ENCODE measurements around the gene CATSPERE. TPM values are rescaled to one million over a fixed set of nuclear protein-coding genes. Genes with fewer than 3 reads are reported as not detected.
A peak's percentile ranks its signal among the peaks of the same experiment; 100 is the strongest.

CATSPERE gene
- total RNA-seq, 5 donors from 2014 or later (not counting 1 experiment from before 2014, with no cell fraction given): 0.79 to 1.5 (median 1.3) TPM

DNA sequence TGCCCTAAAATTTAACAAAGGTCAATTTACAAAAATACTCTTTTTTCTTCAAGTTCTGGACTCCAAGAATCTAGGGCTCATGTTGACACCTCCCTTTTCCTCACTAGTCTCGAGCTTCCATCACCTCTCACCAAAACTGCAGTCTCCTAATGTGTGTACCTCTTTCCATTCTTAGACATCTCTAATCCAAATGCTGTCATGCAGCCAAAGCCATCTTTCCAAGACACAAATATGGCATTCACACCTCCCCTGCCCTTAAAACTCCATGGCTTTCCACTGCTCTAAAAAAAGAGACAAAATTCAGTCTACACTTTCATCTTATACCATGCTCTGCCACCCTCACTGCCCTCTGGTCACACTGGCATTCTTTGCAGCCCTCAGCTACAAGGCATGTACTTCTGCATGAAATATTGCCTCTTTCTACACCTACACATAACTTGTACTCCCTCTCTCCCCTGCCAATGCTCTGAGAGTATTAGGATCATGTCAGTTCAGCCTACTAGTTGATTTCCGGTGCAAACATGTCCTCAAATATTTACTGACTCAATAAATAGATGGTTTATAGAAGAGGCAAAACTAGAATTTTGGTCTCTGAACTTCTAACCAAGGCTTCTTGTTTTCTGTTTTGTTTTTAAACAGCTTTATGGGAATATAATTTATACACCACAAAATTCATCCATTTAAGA lies 36.3 kb upstream of the CATSPERE start:
- no peaks in the 10 kb centered on the region for H3K9me3 ChIP-seq
- ATAC-seq (replicated peaks in 1 of 4) (no peak), DNase-seq (no peak)
- Mint-ChIP-seq H3K4me1 (peaks cover 11 to 14% (median 14%) of the 10 kb centered on the region in 3 donors), H3K4me3 (no peak overlapping the region), H3K36me3 (peaks cover 47% of the 10 kb centered on the region), H3K9me3 (no peaks in the 10 kb centered on the region), H3K27ac (peak overlapping the region in 1 of 2 donors; percentile 7), H3K27me3 (no peaks in the 10 kb centered on the region)
- 100% methylated on average over 1 of the region's 2 CpGs for WGBS (ENCODE audit: insufficient coverage)
- H3K36me3 ChIP-seq (ENCODE audit: control insufficient read depth in 2 of 2, extremely low read depth in 1 of 2, insufficient read depth in 1 of 2, low read length in 1 of 2): peaks cover 3 to 42% of the 10 kb centered on the region in 2 donors
- H3K27ac ChIP-seq (ENCODE audit: low read length): no peak overlapping the region
- no peaks in the 10 kb centered on the region for H3K4me1 ChIP-seq (ENCODE audit: control insufficient read depth in 1 of 2, extremely low read depth in 1 of 2, insufficient read depth in 2 of 2, low read length in 2 of 2)
- ChIA-PET CTCF (interaction anchor here in 1 of 2 donors (1.1 to 1.4 kb wide), 2 partner anchors 9 to 376 kb away, joined by 3 to 5 read pairs; no protein-coding TSS in a partner anchor), POLR2A (interaction anchor here (1.0 to 1.1 kb wide), 2 partner anchors 10 to 22 kb away, joined by 3 to 5 read pairs; no protein-coding TSS in a partner anchor)
- H3K27me3 ChIP-seq (replicated peaks in 1 of 2; ENCODE audit: control insufficient read depth in 2 of 2, extremely low read depth in 1 of 2, insufficient read depth in 2 of 2, low read length in 1 of 2): no peaks in the 10 kb centered on the region
- no peak overlapping the region for H3K4me3 ChIP-seq (ENCODE audit: control insufficient read depth in 1 of 2, extremely low read depth in 1 of 2, low read length in 1 of 2)

DNA sequence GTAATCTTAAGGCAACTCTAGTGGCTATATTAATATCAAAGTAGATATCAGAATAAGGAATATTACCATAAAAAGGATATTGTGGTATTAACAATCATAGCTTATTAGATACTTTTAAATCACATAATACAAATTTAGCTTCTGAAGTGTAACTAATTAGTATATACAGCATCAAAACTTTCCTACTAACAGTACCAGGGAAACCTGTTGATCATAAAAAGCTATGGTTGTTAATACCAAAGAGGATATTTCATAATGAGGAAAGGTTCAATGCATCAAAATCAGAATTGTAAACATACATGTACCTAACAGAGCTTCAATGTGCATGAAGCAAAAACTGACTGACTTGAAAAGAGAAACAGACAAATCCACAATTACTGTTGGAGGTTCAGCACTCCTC lies 33.4 kb upstream of the CATSPERE start:
- Mint-ChIP-seq H3K9me3 (no peaks in the 10 kb centered on the region), H3K4me3 (no peak overlapping the region), H3K27me3 (no peaks in the 10 kb centered on the region), H3K4me1 (peaks cover 15 to 19% (median 16%) of the 10 kb centered on the region in 3 donors), H3K27ac (no peak overlapping the region), H3K36me3 (peaks cover 49% of the 10 kb centered on the region)
- DNase-seq: no peak
- Histone ChIP-seq H3K36me3 (ENCODE audit: control insufficient read depth in 2 of 2, extremely low read depth in 1 of 2, insufficient read depth in 1 of 2, low read length in 1 of 2) (peaks cover under 1 to 34% of the 10 kb centered on the region in 2 donors), H3K27ac (ENCODE audit: low read length) (no peak overlapping the region), H3K4me3 (ENCODE audit: control insufficient read depth in 1 of 2, extremely low read depth in 1 of 2, low read length in 1 of 2) (no peak overlapping the region), H3K27me3 (replicated peaks in 1 of 2; ENCODE audit: control insufficient read depth in 2 of 2, extremely low read depth in 1 of 2, insufficient read depth in 2 of 2, low read length in 1 of 2) (no peaks in the 10 kb centered on the region), H3K4me1 (ENCODE audit: control insufficient read depth in 1 of 2, extremely low read depth in 1 of 2, insufficient read depth in 2 of 2, low read length in 2 of 2) (no peaks in the 10 kb centered on the region), H3K9me3 (no peaks in the 10 kb centered on the region)
- ChIA-PET CTCF (interaction anchor here in 1 of 2 donors (0.8 kb wide), 1 partner anchor 14 kb away, joined by 3 read pairs; no protein-coding TSS in a partner anchor), POLR2A (interaction anchor here (0.5 to 0.7 kb wide), 2 partner anchors 18 to 590 kb away, joined by 3 to 6 read pairs; no protein-coding TSS in a partner anchor)
- no peak for ATAC-seq (replicated peaks in 1 of 4)

- H3K9me3 Mint-ChIP-seq: no peaks in the 10 kb centered on the region
- peaks cover 5 to 34% of the 10 kb centered on the region in 2 donors for H3K36me3 ChIP-seq (ENCODE audit: control insufficient read depth in 2 of 2, extremely low read depth in 1 of 2, insufficient read depth in 1 of 2, low read length in 1 of 2)
- H3K27me3 ChIP-seq (replicated peaks in 1 of 2; ENCODE audit: control insufficient read depth in 2 of 2, extremely low read depth in 1 of 2, insufficient read depth in 2 of 2, low read length in 1 of 2): no peaks in the 10 kb centered on the region
- no peaks in the 10 kb centered on the region for H3K4me1 ChIP-seq (ENCODE audit: control insufficient read depth in 1 of 2, extremely low read depth in 1 of 2, insufficient read depth in 2 of 2, low read length in 2 of 2)
- H3K9me3 ChIP-seq: no peaks in the 10 kb centered on the region
- no peak overlapping the region for H3K27ac ChIP-seq (ENCODE audit: low read length)
- H3K27me3 Mint-ChIP-seq: no peaks in the 10 kb centered on the region
- no CpG with 5 or more reads among the region's 3 CpGs for WGBS (ENCODE audit: insufficient coverage)
- no peak overlapping the region for H3K4me3 Mint-ChIP-seq
- no peak overlapping the region for H3K27ac Mint-ChIP-seq
- ChIA-PET POLR2A (no interaction called here), CTCF (no interaction called here)
- DNase-seq (no peak), ATAC-seq (replicated peaks in 1 of 4) (no peak)
- H3K4me1 Mint-ChIP-seq: peaks cover 11 to 20% (median 16%) of the 10 kb centered on the region in 3 donors
- H3K4me3 ChIP-seq (ENCODE audit: control insufficient read depth in 1 of 2, extremely low read depth in 1 of 2, low read length in 1 of 2): no peak overlapping the region
- peaks cover 44% of the 10 kb centered on the region for H3K36me3 Mint-ChIP-seq
Observed at GRCh38 chr1:244429818-244430217, 31.3 kb upstream of the CATSPERE start.

- peaks cover 8 to 41% of the 10 kb centered on the region in 2 donors for H3K36me3 ChIP-seq (ENCODE audit: control insufficient read depth in 2 of 2, extremely low read depth in 1 of 2, insufficient read depth in 1 of 2, low read length in 1 of 2)
- peaks cover 4 to 26% (median 19%) of the 10 kb centered on the region in 3 donors for H3K4me1 Mint-ChIP-seq
- H3K4me3 Mint-ChIP-seq: no peak overlapping the region
Observed at GRCh38 chr1:244431166-244431565, 29.9 kb upstream of the CATSPERE start.

GRCh38 chr1:244435562-244436205 lies 25.4 kb upstream of the CATSPERE start:
- POLR2A ChIA-PET: no interaction called here
- no peak overlapping the region for H3K4me3 Mint-ChIP-seq
- no peaks in the 10 kb centered on the region for H3K27me3 Mint-ChIP-seq
- Histone ChIP-seq H3K27ac (ENCODE audit: low read length) (no peak overlapping the region), H3K27me3 (replicated peaks in 1 of 2; ENCODE audit: control insufficient read depth in 2 of 2, extremely low read depth in 1 of 2, insufficient read depth in 2 of 2, low read length in 1 of 2) (no peaks in the 10 kb centered on the region), H3K36me3 (ENCODE audit: control insufficient read depth in 2 of 2, extremely low read depth in 1 of 2, insufficient read depth in 1 of 2, low read length in 1 of 2) (peaks cover 8 to 33% of the 10 kb centered on the region in 2 donors), H3K9me3 (no peaks in the 10 kb centered on the region), H3K4me1 (ENCODE audit: control insufficient read depth in 1 of 2, extremely low read depth in 1 of 2, insufficient read depth in 2 of 2, low read length in 2 of 2) (peaks cover 0 to 7% of the 10 kb centered on the region in 2 experiments), H3K4me3 (ENCODE audit: control insufficient read depth in 1 of 2, extremely low read depth in 1 of 2, low read length in 1 of 2) (no peak overlapping the region)
- H3K9me3 Mint-ChIP-seq: no peaks in the 10 kb centered on the region
- peak overlapping the region in 1 of 2 donors; percentile 12 for H3K27ac Mint-ChIP-seq
- H3K4me1 Mint-ChIP-seq: peaks cover 28 to 43% (median 36%) of the 10 kb centered on the region in 3 donors
- WGBS (ENCODE audit: insufficient coverage): 63% methylated on average over 2 of the region's 6 CpGs
- no peak for DNase-seq
- H3K36me3 Mint-ChIP-seq: peaks cover 43% of the 10 kb centered on the region
- no peak for ATAC-seq (replicated peaks in 1 of 4)
- CTCF ChIA-PET: no interaction called here

More at GRCh38 chr1:244431166-244431565, 29.9 kb upstream of the CATSPERE start:
- CTCF ChIA-PET: interaction anchor here in 1 of 2 donors (0.8 kb wide), 1 partner anchor 17 kb away, joined by 4 read pairs; no protein-coding TSS in a partner anchor
- H3K27me3 ChIP-seq (replicated peaks in 1 of 2; ENCODE audit: control insufficient read depth in 2 of 2, extremely low read depth in 1 of 2, insufficient read depth in 2 of 2, low read length in 1 of 2): no peaks in the 10 kb centered on the region
- Mint-ChIP-seq H3K27ac (no peak overlapping the region), H3K9me3 (no peaks in the 10 kb centered on the region), H3K27me3 (no peaks in the 10 kb centered on the region), H3K36me3 (peaks cover 44% of the 10 kb centered on the region)
- no peaks in the 10 kb centered on the region for H3K4me1 ChIP-seq (ENCODE audit: control insufficient read depth in 1 of 2, extremely low read depth in 1 of 2, insufficient read depth in 2 of 2, low read length in 2 of 2)
- POLR2A ChIA-PET: interaction anchor here in 1 of 2 donors (0.6 to 1.0 kb wide), 5 partner anchors 11 to 24 kb away, joined by 3 to 6 read pairs (median 3); no protein-coding TSS in a partner anchor
- no peak for ATAC-seq (replicated peaks in 1 of 4)
- no peak overlapping the region for H3K27ac ChIP-seq (ENCODE audit: low read length)
- no peaks in the 10 kb centered on the region for H3K9me3 ChIP-seq
- no peak overlapping the region for H3K4me3 ChIP-seq (ENCODE audit: control insufficient read depth in 1 of 2, extremely low read depth in 1 of 2, low read length in 1 of 2)
- no peak for DNase-seq

DNA sequence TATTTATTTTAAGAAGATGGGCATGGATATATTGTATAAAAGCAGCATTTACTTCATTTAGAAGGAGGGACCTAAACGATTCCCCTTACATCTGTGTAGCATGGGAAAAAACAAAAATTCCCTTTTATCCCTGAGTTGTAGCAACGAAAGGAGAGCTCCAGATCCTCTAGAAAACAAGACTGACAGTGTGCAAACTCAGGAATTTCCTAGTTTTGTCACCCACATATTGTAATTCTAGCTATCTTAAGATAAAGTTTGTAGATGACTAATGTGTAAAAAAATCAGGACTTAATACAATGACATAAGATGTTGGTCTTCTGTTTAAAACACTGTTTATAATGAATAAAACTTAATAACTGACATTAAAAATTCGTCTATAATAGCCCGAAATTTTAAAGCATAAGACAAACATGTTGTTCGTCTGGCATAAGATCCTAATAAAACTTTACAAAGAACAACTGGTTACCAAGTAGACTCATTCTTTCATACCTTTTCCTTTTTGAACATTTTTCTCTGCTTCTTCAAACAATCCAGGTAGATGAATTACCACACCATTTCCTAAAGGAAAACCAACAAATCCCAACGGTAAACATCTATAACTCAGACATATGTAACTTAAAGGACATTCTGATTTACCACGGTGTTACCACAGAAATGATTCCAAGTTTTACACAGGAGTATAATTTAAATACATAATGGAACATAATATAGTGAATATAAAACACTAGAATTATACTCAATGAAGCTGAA lies 24.6 kb upstream of the CATSPERE start:
- Mint-ChIP-seq H3K36me3 (peaks cover 41% of the 10 kb centered on the region), H3K27me3 (no peaks in the 10 kb centered on the region), H3K9me3 (no peaks in the 10 kb centered on the region), H3K4me3 (no peak overlapping the region), H3K4me1 (peaks cover 28 to 44% (median 36%) of the 10 kb centered on the region in 3 donors), H3K27ac (no peak overlapping the region)
- 94% methylated on average over 3 of the region's 7 CpGs for WGBS (ENCODE audit: insufficient coverage)
- ATAC-seq (replicated peaks in 1 of 4) (no peak), DNase-seq (no peak)
- CTCF ChIA-PET: no interaction called here
- peaks cover 8 to 33% of the 10 kb centered on the region in 2 donors for H3K36me3 ChIP-seq (ENCODE audit: control insufficient read depth in 2 of 2, extremely low read depth in 1 of 2, insufficient read depth in 1 of 2, low read length in 1 of 2)
- peaks cover 0 to 7% of the 10 kb centered on the region in 2 experiments for H3K4me1 ChIP-seq (ENCODE audit: control insufficient read depth in 1 of 2, extremely low read depth in 1 of 2, insufficient read depth in 2 of 2, low read length in 2 of 2)
- no peaks in the 10 kb centered on the region for H3K27me3 ChIP-seq (replicated peaks in 1 of 2; ENCODE audit: control insufficient read depth in 2 of 2, extremely low read depth in 1 of 2, insufficient read depth in 2 of 2, low read length in 1 of 2)
- no peak overlapping the region for H3K4me3 ChIP-seq (ENCODE audit: control insufficient read depth in 1 of 2, extremely low read depth in 1 of 2, low read length in 1 of 2)
- no peaks in the 10 kb centered on the region for H3K9me3 ChIP-seq
- H3K27ac ChIP-seq (ENCODE audit: low read length): no peak overlapping the region
- POLR2A ChIA-PET: no interaction called here

Data from T-cell (primary cell).